H7 (cell line): ENCODE data around the gene SGMS2. TPM values are rescaled to one million over a fixed set of nuclear protein-coding genes. Genes with fewer than 3 reads are reported as not detected.

Source experiments
- DNase-seq: peaks from one replicate; pipeline ENCODE4 v3.0.0; 2012
- H3K27me3 ChIP-seq: 2 replicates; pipeline ENCODE4 v1.6.0; 2011; ENCODE audit warnings: mild to moderate bottlenecking, low read length; ENCODE audit not compliant: control insufficient read depth, insufficient read depth
- H3K36me3 ChIP-seq: replicated peaks from 2 replicates; pipeline ENCODE4 v1.5.1; 2011; ENCODE audit warnings: low read length; ENCODE audit not compliant: control insufficient read depth, insufficient read depth
- H3K4me3 ChIP-seq: 2 replicates; pipeline ENCODE4 v1.5.1; 2011; ENCODE audit warnings: low read depth, mild to moderate bottlenecking, control low read depth, low read length, moderate library complexity; ENCODE audit not compliant: insufficient read depth
- total RNA-seq: library from RNA; depleted of rRNA; stranded (reverse); fragments of >200 nt; shearing (Covaris generic); gene quantifications from 2 replicates; pipeline ENCODE4 v1.2.3, GENCODE V29; 2014

The SGMS2 gene
- total RNA-seq, 1 experiment from 2014 or later: 0.17 TPM

DNA sequence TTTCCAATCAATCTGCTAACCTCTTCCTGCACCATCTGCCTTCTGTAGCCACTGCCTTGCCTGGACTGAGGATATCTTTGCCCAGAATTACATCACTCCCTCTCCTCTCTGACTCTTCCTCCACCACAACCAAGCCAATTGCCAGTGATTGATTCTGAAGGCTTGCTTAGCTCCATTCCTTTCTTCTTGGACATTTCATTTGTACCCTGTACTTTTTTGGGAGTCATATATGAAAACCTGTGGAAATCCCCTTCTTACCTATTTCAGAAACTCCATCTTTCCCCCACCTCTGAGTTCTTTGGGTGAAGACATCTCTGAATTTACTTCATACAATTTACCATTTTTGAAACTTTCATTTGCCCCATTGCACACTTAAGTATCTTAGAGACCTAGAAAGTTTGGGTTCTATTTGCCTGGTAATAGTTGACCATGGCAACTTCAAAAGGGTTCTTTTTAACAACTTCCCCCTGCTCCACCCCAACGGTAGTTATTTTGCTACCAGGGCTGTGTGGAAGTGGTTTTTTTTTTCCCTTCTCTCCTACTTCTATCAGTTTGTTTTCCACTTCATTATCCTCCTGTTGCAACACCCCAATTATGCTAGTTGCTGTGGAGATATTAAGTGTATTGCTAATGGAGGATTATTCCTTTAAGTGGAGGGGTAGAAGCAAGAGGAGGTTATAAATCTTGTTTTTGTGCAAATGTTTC, 14.3 kb downstream of the SGMS2 start:
- no peaks in the 10 kb centered on the region for H3K36me3 ChIP-seq
- H3K4me3 ChIP-seq: no peak overlapping the region
- no peaks in the 10 kb centered on the region for H3K27me3 ChIP-seq
- DNase-seq: no peak

- Histone ChIP-seq H3K4me3 (no peak overlapping the region), H3K36me3 (no peaks in the 10 kb centered on the region), H3K27me3 (no peaks in the 10 kb centered on the region)
- no peak for DNase-seq
These were observed 18.7 kb downstream of the SGMS2 start for GRCh38 chr4:107843391-107843790.

GRCh38 chr4:107845681-107846080, 20.9 kb downstream of the SGMS2 start:
- no peaks in the 10 kb centered on the region for H3K27me3 ChIP-seq
- DNase-seq: no peak
- no peak overlapping the region for H3K4me3 ChIP-seq
- no peaks in the 10 kb centered on the region for H3K36me3 ChIP-seq

GRCh38 chr4:107850438-107850837, 25.7 kb downstream of the SGMS2 start:
- Histone ChIP-seq H3K4me3 (no peak overlapping the region), H3K36me3 (no peaks in the 10 kb centered on the region), H3K27me3 (no peaks in the 10 kb centered on the region)
- DNase-seq: no peak

DNA sequence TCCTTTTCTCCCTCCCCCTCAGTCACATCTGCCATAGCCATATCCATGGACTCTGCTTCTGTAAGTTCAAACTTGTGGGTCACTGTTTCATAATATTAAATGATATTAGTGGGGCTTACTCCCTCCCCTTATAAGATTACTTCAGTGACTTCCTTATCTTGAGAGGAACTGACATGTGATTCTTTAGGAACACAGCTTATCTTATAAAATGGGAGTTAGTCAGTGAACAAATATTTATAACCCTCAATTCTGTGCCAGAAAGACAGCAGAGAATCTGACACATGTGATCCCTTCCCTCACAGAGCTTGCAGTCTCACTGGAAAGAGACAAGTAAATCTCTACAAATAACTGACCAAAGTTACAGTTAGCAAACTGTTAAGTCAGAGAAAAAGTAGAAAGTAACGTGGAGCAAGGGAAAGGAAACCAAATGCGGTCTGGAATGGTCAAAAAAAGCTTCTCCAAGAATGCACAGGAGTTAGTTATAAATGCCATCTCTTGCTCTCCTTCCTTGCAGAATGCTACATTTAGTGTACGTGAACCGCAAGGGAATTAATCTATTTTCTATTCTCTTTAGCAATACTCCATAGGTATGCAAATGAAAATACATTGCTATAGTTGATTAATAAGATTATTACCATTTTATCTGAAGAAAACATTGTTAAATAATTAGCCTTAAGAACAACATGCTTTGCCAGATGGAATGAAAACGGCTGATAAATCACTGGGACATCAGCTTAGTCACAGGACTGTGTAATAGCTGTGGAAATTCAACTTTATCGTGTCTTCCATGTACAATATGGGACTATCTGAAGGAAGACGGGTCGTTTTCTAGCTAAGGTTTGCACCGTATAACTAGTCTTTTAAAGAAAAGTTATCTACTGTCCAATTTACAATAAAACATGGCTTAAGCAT, 29.0 kb downstream of the SGMS2 start:
- no peak for DNase-seq
- Histone ChIP-seq H3K4me3 (no peak overlapping the region), H3K27me3 (no peaks in the 10 kb centered on the region), H3K36me3 (no peaks in the 10 kb centered on the region)

GRCh38 chr4:107854356-107855022, 29.8 kb downstream of the SGMS2 start:
- H3K4me3 ChIP-seq: no peak overlapping the region
- no peak for DNase-seq
- no peaks in the 10 kb centered on the region for H3K27me3 ChIP-seq

DNA sequence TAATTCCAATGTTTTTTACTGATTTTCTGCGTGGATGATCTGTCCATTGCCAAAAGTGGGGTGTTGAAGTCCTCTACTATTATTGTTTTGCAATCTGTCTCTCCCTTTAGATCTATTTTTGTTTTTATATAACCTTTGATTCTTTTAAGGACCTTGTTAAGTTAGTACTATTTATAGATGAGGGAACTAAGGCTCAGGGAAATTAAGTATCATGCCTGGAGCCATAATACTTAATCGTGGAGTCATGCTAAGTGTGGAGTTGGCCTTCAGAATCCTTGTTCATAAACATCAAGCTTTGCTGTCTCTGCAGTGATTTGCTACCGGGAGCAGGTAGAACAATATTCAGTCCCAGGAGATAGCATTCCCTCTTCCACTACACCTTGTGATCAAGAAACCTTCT, 31.0 kb downstream of the SGMS2 start:
- DNase-seq: no peak
- Histone ChIP-seq H3K4me3 (no peak overlapping the region), H3K36me3 (no peaks in the 10 kb centered on the region), H3K27me3 (no peaks in the 10 kb centered on the region)

More at GRCh38 chr4:107854356-107855022, 29.8 kb downstream of the SGMS2 start:
- H3K36me3 ChIP-seq: no peaks in the 10 kb centered on the region

GRCh38 chr4:107856901-107857300, 32.2 kb downstream of the SGMS2 start:
- Histone ChIP-seq H3K4me3 (no peak overlapping the region), H3K36me3 (no peaks in the 10 kb centered on the region), H3K27me3 (no peaks in the 10 kb centered on the region)
- no peak for DNase-seq

DNA sequence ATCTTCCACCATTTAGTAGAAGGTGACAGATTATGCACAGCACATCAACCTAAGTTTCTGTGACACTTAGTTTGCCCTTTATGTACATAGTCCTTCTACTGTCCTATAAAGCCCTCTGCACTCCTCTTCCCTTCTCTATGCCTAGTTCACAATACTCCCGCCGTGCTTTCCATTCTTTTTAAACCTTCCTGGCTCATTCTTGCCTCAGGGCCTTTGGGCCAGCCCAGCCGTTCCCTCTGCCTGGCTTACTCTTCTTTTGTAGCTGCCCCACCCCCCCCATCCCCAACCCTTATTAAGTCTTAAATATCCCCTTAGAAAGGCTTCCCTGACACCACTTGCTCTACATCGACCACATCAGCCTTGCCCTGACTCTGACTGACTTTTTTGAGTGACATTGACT, 33.0 kb downstream of the SGMS2 start:
- no peaks in the 10 kb centered on the region for H3K27me3 ChIP-seq
- no peak for DNase-seq
- H3K4me3 ChIP-seq: no peak overlapping the region
- no peaks in the 10 kb centered on the region for H3K36me3 ChIP-seq

DNA sequence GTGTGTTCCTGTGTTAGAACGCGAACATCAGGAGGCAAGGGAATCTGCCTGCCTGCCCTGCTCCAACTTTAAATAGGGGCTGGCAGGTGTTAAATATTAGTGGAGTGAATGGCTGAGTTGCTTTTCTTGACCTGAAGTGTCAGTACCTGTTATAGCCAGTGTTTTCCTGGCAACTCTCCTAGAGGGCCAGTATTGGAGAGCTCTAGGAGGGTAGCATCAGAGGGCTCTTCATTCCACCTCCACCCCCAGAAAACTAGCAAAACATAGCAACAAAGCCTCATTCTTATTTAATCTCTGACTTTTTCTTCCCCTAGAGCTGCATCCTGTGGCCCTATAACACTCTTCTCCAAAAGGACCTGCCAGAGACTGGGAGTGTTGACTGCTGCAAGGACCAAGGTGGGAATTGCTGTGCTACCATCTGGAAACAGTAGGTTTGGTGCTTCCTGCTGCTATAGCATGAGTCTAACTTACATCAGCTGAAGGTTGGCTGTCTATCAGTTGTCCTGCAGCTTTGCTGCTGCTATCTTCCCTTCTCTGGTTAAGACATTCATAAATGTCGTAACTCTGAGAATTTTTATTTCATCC, 33.5 kb downstream of the SGMS2 start:
- no peak overlapping the region for H3K4me3 ChIP-seq
- no peak for DNase-seq

DNA sequence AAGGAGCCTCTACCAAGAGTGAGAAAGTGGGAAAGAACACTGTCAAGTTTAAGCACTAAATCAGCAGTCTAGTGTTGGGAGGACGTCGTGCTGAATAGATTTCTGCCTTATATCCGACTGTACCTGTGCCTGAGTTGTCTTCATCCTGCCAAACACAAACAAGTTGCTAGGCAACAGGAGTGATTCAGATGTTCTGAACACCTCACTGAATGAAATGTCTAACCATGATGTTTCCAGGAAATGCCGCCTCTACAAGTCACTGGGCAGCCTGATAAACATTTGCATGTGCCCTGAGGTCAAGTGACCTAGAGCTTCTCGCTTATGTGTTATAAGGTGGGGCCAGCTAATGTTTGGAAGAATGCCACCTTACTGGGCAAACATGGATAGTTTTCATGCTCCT, 37.9 kb downstream of the SGMS2 start:
- no peak for DNase-seq

More for the DNA sequence above, 33.5 kb downstream of the SGMS2 start:
- no peaks in the 10 kb centered on the region for H3K27me3 ChIP-seq
- no peaks in the 10 kb centered on the region for H3K36me3 ChIP-seq

GRCh38 chr4:107863416-107863815, 38.7 kb downstream of the SGMS2 start:
- H3K27me3 ChIP-seq: no peaks in the 10 kb centered on the region
- DNase-seq: no peak
- no peaks in the 10 kb centered on the region for H3K36me3 ChIP-seq
- H3K4me3 ChIP-seq: no peak overlapping the region

More for the DNA sequence above, 37.9 kb downstream of the SGMS2 start:
- Histone ChIP-seq H3K36me3 (no peaks in the 10 kb centered on the region), H3K4me3 (no peak overlapping the region), H3K27me3 (no peaks in the 10 kb centered on the region)

- Histone ChIP-seq H3K36me3 (no peaks in the 10 kb centered on the region), H3K27me3 (no peaks in the 10 kb centered on the region), H3K4me3 (no peak overlapping the region)
- no peak for DNase-seq
These were observed 39.2 kb downstream of the SGMS2 start for GRCh38 chr4:107863850-107864371.

DNA sequence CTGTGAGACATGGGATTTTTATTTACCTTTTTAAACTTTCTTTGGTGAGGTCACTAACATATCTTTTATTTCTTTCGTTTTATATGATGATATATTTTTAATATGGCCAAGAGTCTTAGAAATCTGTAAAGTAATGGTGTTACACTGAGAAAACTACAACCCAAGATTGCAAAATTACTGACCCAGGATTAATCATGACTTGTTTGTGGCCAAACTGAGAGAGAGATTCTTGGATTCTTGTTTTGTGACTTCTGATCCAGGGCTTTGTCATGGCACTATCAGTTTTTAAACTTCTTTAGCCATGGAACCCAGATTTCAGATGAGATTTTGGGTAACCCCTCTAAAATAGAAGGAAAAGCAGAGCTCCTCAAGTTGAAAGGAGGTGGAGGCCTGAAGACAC, 42.0 kb downstream of the SGMS2 start:
- DNase-seq: no peak
- H3K27me3 ChIP-seq: no peaks in the 10 kb centered on the region
- no peaks in the 10 kb centered on the region for H3K36me3 ChIP-seq
- no peak overlapping the region for H3K4me3 ChIP-seq
